Measurements from ENCODE around the gene C5orf46.

C5orf46 gene

DNA sequence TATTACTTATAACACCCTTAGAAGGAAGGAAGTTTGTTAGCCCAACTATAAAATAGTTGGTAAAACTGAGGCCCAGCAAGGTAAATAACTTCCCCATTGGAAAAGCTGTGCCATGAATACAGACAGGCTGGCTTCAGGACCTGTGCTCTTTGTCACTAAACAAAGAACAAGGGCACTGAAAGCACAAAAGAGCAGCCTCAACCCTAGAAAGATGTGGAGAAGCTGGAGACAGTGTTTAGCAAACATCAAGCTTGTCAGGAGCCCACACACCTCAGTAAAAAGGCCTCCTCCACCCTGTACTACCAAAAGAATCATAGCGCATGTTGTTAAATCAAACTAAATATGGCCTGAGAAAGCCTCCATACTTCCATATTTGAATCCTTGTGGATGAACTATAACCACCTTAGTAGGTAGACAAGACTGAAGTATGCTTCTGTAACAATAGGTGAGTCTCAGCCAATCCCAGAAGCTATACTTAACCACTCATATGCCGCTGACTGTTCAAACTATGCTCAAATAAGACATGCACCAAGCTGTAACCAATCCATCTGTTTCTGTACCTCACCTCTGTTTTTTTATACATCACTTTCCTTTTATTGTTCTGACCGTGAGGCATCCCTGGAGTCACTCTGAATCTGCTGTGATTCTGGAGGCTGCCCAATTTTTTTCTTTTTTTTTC lies 46.2 kb downstream of the C5orf46 start:
- DNase-seq (ENCODE audit: low read depth in 1 of 2, low spot score in 1 of 2), result no peak

- DNase-seq (ENCODE audit: low read depth in 1 of 2, low spot score in 1 of 2), result no peak
These were observed 47.8 kb downstream of the C5orf46 start for GRCh38 chr5:147858565-147858964.

- DNase-seq (ENCODE audit: low read depth in 1 of 2, low spot score in 1 of 2), result peak in 1 of 2 donors; percentile 1
These were observed 48.8 kb downstream of the C5orf46 start for GRCh38 chr5:147857302-147858129.

GRCh38 chr5:147856801-147857200 lies 49.5 kb downstream of the C5orf46 start:
- DNase-seq (ENCODE audit: low read depth in 1 of 2, low spot score in 1 of 2), result no peak

DNA sequence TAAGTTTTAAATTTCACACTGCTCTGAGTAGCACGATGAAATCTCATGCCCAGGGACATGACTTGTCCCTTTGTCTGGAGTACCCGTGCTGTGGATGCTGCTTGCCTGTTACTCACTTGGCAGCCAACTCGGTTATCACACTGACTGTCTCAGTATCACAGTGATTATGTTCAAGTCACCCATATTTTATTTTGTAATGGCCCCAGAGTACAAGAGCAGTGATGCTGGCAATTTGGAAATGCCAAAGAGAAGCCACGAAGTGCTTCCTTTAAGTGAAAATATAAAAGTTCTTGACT lies 50.6 kb downstream of the C5orf46 start:
- DNase-seq (ENCODE audit: low read depth in 1 of 2, low spot score in 1 of 2), result no peak

GRCh38 chr5:147854894-147855773 lies 51.2 kb downstream of the C5orf46 start:
- DNase-seq (ENCODE audit: low read depth in 1 of 2, low spot score in 1 of 2), result no peak

DNA sequence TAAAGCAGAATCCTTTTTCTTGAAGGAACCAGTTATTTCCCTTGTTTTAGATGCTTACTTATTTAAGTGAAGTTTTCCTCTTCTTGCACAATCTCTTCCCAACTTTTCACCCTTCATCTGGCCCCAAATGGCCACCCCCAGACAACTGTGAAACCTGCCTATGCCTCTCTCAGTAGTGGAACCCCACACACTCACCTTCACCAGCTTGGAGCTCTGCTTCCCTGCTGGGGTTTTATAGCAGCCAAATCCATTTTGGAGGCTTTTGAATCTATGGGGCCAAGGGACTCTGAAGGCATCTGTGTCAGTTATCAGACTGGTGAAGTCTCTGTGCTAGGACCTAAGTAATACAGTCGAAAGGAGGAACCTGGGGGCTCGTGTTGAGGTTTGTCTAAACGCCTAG lies 52.0 kb downstream of the C5orf46 start:
- no peak for DNase-seq (ENCODE audit: low read depth in 1 of 2, low spot score in 1 of 2)

DNA sequence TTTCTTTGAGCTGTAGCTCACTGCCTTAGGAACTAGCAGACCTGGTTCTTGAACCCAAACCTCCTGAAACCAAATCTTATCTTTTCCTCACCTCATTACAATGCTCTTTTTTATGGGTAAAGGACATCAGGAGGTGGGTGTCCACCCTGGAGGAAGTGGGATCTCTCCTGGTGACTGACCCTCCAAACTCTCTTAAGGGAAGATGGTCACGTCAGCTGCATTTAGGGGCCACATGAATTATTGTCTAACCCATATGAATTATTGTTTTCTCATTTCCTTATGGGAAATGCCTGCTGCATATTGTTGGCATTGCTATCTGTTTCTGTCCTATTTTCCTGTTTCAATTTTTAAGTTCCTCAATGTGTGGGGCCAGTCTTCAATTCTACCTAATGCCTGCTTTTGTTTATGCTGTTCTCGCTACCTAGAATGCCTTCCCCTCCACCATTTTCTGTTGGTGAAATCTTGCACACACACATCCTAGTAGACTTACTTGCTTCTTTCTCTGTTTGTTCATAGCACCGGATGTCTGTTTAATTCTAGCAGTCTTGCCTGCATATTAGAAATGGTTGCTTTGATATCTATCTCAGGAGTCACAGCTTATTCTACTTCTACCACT lies 52.9 kb downstream of the C5orf46 start:
- DNase-seq (ENCODE audit: low read depth in 1 of 2, low spot score in 1 of 2), result no peak

DNA sequence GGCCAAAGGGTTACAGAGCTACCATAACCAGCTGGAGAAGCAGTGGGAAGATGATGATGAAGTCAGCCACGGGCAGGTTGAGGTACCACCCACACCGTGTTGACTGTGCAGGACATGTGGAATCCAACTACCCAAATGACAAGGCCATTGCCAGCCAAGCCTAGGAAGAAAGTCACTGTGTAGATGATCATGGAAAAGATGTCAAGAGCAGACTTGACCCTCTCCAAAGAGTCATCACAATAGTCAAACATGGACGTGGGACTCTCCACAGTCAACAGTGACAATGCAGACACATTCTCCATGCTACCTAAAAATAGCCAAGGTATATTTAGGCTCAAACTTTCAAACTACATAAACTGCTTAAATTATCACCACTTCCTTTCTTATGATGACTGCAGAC lies 54.0 kb downstream of the C5orf46 start:
- DNase-seq (ENCODE audit: low read depth in 1 of 2, low spot score in 1 of 2), result no peak

DNA sequence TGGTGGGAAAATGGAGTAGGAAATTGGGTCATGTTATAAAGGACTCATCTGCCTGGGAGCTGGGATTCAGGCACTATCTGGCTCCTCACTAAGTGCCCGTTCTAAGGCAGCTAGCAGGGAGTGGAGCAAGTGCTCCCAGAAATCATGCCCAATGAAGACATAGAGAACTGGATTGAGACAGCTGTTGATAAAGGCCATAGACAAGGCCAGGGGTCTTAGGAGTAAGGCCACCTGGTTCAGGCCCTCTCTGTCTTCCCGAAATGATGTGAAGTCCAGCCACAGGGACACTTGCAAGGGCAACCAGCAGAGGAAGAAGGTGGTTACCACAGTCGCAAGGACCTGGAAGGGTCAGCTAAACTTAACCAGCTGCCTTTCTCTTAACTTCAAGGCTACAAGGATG lies 54.8 kb downstream of the C5orf46 start:
- no peak for DNase-seq (ENCODE audit: low read depth in 1 of 2, low spot score in 1 of 2)

- DNase-seq (ENCODE audit: low read depth in 1 of 2, low spot score in 1 of 2), result no peak
These were observed 57.1 kb downstream of the C5orf46 start for GRCh38 chr5:147849226-147849625.

GRCh38 chr5:147845618-147846017 lies 60.7 kb downstream of the C5orf46 start:
- no peak for DNase-seq (ENCODE audit: low read depth in 1 of 2, low spot score in 1 of 2)

DNA sequence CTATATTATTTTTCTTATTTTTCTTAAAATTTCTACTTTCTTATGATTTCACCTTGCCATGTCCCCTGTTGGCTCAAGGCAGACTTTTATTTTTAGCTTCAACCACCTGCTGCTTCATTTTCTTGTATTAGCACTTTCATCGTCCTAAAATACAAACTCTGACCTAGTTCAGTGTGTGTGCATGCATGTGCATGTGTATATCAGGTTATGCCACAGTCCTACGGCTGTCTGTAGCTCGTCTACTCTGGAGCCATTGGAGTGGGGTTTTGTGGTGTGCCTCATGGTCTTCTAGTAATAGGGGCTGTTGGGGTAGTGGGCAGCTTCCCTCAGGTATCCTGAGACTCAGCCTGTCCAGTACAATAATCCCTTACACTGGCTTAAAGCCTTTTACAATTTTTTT lies 61.5 kb downstream of the C5orf46 start:
- no peak for DNase-seq (ENCODE audit: low read depth in 1 of 2, low spot score in 1 of 2)

- DNase-seq (ENCODE audit: low read depth in 1 of 2, low spot score in 1 of 2), result no peak
These were observed 63.5 kb downstream of the C5orf46 start for GRCh38 chr5:147842869-147843268.
